Stimulated activated CD4-positive, alpha-beta T cell treated with anti-CD3 and anti-CD28 coated beads, Interleukin-15, amount 100 ng/mL, for 1 hour (primary cell): ENCODE measurements around the gene ELF3.
"Not testable (repeated sequence)": the region's sequence is repeated elsewhere in the genome, so short reads cannot be mapped to it uniquely, and the experiment has no call there.

Source experiments
- DNase-seq, 2 donors: peaks; one replicate each; pipeline ENCODE4 v3.0.0-alpha.2; 2020; ENCODE audit warnings: low read depth in 1 of 2, low spot score in 1 of 2

Gene ELF3

DNA sequence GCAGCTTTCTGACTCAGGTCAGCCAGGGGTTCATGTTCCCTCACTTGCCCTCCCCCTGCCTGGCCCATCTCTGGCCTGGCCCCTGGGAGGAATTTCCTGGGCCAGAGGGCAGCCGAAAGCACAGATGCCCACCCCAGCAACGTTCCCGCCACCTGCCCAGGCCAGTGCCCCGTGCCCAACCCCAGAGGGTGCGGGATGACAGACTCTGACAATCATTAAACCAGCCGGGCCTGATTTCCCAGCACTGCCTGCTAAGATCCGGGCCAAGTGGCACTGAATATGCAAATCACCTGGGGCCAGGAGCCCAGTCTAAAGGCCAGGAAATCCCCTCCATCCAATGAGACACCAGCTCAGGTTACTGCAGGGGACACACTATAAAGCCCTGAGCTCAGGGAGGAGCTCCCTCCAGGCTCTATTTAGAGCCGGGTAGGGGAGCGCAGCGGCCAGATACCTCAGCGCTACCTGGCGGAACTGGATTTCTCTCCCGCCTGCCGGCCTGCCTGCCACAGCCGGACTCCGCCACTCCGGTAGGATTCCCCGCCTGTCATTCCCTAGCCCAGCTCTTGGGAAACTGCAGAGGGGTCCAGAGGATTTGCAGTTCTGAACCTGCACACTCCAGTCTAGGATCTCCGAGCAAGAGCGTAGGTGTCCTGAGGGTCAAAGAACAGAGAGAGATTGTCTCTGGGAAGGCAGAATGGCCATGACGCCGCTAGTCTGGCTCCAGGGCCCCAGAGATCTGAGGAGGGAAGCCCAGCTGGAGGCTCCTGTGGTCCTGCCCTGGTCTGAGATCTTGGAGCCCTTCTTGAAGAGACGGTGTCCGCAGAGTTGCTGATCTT, at the start of gene ELF3:
Gene ELF3 (plus strand): TSS at position 408 of the 836 bp plus-strand sequence. CDS start 550 bp downstream, outside the sequence.
- no peak for DNase-seq

DNA sequence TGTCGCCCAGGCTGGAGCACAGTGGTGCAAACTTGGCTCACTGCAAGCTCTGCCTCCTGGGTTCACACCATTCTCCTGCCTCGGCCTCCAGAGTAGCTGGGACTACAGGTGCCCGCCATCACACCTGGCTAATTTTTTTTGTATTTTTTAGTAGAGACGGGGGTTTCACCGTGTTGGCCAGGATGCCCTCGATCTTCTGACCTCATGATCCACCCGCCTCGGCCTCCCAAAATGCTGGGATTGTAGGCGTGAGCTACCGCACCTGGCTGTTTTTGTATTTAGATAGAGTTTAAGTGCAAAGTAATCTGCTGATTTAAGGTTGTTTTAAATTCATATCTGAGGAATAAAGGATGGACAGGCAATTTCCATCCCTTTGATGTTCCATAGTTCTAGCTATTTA, 48.0 kb upstream of the ELF3 start:
- not testable (repeated sequence) for DNase-seq

DNA sequence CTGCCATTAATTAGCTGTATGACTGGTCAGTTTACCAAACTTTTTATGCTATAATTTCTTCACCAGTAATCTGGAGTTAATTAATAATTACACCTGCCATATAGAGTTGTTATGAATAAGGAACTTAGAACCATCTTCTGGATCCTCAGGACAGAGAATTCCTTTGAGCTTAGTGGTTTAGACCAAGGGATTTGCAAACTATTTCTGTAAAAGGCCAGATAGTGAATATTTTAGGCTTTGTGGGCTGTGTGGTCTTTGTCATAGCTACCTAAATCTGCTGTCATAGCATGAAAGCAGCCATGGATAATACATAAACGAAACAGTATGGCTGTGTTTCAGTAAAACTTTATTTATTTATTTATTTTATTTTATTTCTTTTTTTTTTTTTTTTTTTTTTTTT, 46.1 kb upstream of the ELF3 start:
- DNase-seq: no peak

DNA sequence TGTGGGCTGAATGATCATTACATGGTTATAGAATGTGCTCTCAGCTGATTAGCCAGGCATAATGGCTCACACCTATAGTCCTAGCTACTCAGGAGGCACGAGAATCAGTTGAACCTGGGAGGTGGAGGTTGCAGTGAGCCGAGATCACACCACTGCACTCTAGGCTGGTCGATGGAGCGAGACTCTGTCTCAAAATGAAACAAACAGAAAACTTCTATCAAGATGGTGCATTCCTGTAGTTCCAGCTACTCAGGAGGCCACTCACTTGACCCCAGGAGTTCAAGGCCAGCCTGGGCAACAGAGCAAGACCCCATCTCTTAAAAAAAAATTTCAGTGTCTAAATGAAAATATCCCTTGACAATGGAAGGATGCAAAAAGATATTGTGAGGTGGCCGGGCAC, 44.2 kb upstream of the ELF3 start:
- DNase-seq: no peak

DNA sequence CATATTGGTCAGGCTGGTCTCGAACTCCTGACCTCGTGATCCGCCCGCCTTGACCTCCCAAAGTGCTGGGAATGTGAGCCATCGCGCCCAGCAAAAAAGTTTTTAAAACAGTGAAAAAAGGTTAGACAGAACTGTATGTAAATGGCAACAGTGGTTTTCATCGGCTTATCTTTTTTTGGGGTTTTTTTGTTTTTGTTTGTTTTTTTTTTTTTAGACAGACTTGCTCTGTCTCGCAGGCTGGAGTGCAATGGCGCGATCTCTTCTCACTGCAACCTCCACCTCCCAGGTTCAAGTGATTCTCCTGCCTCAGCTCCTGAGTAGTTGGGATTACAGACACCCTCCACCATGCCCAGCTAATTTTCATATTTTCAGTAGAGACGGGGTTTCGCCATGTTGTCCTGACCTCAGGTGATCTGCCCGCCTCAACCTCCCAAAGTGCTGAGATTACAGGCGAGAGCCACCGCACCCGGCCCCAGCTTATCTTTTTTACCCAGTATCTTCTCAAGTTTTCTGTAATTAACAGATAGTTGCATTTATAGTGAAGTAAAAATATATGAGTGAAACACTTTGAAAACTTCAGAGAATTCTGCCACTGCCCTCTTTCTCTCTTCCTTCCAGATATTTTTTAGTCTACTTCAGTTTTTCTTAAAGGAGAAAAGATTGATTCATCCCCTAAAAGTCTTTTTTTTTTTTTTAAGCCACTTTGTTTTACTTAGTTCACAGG, 42.0 kb upstream of the ELF3 start:
- no peak for DNase-seq

DNA sequence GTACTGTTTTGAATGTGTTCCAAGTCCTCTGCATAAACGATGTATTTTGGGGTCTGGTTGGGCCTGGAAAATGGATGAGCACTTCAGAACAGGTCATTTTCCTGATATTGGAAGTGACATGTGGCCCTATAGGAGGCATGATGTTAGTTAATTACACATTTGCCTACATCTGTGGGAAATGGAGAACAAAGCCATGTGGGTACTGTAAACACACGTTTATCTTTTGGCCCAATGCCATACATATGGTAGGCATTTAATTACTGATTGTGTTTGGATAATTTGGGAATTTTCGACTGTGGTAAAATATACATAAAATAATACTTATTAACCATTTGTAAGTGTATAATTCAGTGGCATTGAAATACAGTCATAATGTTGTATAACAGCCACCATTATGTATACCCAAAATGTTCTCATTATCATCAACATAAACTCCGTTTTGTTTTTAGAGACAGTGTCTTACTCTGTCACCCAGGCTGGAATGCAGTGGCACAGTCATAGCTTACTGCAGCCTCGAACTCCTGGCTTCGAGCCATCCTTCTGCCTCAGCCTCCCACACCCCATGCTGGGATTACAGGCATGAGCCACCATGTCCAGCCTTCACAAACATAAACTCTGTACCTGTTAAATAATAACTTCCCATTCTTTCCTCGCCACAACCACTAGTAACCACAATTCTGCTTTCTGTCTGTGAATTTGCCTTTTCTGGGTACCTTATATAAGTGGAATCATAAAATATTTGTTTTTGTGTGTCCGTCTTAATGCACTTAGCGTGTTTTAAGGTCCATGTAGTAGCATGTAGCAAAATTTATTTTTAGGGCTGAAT, 39.8 kb upstream of the ELF3 start:
- DNase-seq: no peak

DNA sequence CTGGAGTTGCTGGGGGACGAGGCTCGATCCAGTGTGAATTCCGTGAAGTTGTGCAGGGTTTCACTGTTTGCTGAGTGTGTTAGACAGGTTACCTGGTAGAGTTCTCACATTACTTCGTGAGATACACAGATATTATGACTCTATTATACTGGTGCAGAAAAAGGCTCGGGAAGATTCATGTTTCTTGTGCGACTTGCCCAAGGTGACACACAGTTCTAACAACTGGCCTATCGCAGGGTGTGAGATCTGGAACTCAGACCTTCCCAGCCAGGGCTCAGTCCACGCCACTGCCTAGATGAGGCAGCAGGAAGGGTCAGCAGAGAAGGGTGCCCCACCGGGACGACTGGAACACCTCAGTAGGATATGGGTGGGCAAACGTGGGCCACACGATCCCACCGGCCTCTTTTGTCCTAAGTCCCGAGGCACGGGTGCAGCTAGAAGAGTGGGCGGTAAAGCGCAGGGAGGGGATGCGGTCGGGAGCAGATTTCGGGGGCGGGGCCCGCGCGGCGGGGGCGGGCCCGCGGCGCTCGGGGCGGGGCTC, 28.2 kb upstream of the ELF3 start:
- DNase-seq: peak; percentile 51 to 61

DNA sequence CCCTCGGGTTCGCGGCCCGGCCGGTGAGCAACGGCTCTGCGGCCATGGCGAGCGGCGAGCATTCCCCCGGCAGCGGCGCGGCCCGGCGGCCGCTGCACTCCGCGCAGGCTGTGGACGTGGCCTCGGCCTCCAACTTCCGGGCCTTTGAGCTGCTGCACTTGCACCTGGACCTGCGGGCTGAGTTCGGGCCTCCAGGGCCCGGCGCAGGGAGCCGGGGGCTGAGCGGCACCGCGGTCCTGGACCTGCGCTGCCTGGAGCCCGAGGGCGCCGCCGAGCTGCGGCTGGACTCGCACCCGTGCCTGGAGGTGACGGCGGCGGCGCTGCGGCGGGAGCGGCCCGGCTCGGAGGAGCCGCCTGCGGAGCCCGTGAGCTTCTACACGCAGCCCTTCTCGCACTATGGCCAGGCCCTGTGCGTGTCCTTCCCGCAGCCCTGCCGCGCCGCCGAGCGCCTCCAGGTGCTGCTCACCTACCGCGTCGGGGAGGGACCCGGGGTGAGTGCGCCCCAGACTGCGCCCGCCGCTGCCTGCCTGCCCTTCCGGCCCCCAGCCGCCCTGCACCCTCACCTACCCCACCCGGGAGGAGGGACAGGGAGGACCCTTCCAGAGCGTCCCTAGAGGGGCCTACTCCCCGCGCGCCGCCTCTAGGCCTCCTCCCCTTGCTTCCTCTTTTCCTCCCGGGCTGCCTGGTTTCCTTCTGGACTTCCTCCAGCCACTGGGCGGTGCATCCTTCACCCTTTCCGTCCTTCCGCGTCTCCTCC, 27.6 kb upstream of the ELF3 start, which contains the start of gene RNPEP:
Gene RNPEP (plus strand): TSS at position 26 of the 757 bp plus-strand sequence. CDS start 19 bp downstream, at position 45.
- DNase-seq: peak; percentile 20 to 29

DNA sequence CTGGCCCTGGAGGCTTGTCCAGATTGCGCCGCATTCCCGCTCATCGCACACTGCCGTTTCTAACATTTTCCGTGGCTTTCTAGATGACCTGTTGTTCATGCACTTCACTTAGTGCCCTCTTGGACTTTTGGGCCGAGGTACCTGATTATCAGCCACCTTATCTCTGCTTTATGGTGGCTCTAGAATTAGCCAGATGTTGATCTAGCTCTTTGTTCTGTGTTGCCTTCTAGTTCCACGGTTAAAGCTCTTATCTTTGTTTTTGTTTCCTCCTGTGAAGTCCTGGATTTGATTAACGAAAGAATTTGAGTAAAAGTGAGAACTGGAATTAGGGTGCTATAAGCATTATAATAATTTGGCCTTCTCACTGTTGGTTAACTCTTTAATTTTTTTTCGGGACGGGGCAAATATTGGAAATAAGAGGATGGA, 27.0 kb upstream of the ELF3 start:
- DNase-seq: no peak

DNA sequence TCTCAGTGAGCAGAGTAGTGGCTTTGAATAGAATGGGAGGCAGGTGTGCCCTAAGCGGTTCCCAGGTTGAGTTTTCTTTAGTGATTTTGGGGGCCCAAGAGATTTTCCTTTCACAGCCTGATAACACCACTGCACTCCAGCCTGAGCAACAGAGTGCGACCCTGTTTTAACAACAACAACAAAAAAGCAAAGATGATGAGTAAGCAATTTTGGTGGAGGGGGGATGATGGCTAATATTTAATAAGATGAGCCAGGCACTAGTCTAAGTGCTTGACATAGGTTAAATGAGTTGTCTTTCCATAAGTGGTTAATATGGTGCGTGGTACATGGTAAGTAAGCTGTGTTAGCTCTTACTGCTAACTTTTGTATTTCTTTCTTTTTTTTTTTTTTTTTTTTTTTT, 25.9 kb upstream of the ELF3 start:
- DNase-seq: no peak

DNA sequence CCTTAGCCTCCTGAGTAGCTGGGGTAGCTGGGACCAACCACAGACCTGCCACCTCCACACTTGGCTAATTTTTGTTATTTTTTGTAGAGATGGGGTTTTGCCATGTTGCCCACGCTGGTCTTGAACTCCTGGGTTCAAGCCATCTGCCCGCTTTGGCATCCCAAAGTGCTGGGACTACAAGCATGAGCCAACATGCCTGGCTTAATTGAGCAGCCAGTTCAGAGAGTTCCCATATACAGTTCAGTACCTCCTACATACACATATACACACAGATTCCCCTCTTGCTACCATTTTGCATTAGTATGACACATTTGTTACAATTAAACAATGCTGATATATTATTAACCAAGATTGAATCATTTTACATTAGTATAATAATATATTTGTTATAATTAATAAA, 25.0 kb upstream of the ELF3 start:
- DNase-seq: no peak

DNA sequence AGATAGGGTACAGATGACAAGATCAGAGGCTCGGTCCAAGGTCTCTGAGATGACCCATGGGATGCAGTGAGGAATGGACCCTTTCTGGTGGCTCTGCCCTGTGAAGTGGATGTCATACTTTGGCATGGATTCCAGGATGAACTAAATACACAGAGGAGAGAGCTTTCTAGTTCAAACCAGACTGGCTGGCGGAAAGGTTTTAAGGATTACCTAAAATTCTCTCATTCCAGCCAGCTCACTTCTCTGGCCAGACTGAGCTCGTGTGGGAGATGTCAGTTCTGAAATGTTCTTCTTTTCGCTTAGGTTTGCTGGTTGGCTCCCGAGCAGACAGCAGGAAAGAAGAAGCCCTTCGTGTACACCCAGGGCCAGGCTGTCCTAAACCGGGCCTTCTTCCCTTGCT, 21.8 kb upstream of the ELF3 start:
- no peak for DNase-seq

DNA sequence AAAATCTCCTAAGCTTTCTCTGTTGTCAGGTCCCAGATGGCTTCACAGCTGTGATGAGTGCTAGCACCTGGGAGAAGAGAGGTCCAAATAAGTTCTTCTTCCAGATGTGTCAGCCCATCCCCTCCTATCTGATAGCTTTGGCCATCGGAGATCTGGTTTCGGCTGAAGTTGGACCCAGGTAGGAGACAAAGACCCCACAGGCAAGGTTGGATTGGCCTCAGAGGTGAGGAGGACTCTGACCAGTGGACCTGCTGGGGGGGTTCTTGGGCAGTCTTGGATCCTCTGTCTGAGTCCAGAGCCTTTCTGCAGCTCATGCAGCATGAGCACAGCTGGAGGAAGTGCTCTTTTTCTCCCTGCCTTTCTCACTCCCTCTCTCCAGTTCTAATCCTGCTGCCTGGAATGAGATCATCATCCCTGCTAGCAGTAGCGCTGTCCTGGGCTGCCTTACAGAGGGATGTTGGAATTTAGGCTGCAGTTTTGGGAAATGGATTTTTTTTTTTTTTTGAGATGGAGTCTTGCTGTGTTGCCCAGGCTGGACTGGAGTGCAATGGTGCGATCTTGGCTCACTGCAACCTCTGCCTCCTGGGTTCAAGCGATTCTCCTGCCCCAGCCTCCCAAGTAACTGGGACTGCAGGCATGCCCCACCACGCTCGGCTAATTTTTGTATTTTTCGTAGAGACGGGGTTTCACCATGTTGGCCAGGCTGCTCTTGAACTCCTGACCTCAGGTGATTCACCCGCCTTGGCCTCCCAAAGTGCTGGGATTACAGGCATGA, 20.8 kb upstream of the ELF3 start:
- DNase-seq: no peak

DNA sequence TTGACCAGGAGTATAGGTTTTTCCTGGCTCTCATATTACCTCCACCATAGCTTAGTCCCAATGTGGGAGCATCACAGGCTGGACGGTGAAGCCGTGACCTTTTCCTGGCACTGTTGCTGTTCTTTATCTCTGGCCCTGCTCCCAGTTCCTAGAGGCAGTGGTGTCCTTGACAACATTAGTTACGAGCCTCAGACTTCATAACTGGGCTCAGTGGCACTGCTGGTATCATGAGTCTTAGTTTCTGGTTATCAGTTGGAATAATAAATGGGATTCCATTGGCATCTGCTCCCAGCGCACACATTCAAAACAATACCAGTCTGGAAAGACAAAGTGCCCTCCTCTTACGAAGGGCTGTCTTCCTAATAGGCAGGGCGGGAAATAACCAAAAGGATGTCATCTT, 20.0 kb upstream of the ELF3 start:
- no peak for DNase-seq

DNA sequence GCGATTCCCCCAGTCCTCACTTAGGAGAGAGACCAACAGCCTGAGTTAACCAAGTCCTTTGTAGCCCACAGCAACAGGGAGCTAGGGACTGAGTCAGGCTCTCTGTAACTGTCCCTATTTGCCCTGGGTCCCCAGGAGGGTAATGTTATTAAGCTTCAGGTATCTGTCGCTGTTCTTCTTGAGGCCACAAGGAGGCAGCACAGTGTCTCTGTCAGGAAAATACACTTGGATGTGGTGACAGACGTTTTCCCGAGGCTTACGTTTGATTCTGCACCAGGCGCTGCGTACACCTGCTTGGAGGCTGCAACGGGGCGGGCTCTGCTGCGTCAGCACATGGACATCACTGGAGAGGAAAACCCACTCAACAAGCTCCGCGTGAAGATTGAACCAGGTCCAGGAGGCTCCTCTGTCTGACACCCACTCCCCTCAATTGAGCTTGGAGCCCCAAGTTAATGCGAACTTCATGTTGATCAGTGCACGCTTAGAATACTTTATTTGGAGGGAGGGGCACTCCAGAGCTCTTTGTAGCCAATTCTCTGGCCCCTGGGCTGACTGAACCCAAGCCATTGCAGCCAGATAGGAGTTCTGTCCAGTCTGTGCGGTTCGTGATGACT, 10.7 kb upstream of the ELF3 start:
- no peak for DNase-seq

DNA sequence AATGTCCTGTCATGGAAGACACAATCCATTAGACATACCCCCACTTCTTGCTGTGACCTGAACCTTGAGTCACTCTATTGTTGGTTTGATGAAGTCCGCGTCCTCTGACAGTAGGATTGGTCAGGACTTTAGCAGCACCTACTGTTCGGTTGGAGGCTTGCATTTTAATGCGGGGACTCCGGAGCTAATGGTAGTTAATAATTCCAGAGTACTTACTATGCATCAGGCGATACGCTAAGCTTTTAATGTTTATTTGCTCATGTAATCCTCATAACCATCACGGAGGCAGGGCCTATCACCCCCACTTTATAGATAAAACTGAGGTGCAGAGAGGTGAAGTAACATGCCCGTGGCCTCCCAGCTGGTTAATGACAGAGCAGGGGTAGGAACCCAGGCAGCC, 7.9 kb upstream of the ELF3 start:
- no peak for DNase-seq

DNA sequence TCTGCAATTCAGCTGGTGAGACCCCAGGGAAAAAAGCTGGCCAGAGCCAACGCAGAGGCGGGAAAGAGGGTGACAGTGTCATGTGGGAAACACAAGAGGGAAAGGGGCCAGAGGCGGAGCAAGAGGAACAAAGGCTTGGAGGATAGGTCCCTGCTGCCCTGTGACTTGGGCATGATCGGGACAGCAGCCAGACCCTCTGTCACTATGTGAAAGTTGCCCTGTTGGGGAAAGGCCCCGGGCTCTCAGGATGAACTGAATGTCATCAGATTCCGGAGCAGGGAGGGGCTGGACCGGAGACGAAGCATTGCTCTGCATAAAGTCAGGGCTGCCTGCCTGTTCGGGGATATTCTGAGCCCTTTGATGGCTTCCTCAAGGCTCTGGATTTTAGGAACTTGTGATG, 5.7 kb upstream of the ELF3 start:
- DNase-seq: no peak

DNA sequence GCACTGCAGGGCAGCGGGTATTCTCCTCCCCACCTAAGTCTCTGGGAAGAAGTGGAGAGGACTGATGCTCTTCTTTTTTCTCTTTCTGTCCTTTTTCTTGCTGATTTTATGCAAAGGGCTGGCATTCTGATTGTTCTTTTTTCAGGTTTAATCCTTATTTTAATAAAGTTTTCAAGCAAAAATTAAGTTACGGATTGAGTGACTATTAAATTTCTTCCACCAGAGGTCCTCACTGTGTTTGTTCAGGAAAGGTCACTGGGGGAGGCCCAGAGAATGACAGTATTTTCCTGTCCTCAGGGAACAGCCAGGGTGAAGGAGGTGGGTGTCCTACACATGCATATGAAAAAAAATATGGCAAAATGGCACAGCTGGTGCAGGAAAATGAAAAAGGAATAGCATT, 4.4 kb upstream of the ELF3 start:
- no peak for DNase-seq

DNA sequence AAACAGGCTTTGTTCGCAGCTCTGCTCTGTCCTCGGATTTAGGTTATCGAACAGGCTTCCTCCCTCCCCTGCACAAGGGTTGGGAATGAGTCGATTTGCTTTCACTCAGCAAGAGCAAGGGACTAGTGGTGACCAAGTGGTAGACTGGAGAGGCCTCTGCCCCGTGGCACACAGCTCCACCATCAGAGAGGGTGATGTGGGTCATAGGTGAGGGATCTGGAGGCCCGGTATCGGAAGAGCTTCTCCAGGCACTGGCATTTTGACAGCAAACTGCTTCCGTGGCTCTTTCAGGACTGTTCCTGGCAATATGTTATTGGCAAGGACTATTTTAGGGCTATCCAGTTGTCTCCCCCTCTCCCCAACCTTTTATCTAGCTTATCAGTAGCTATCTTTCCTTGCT, 3.1 kb upstream of the ELF3 start:
- DNase-seq: no peak
